HG03064 (cell line): ENCODE measurements around the gene ZNF17.
"Not testable (repeated sequence)": the region's sequence is repeated elsewhere in the genome, so short reads cannot be mapped to it uniquely, and the experiment has no call there.

Experiments
- ATAC-seq: cut with Tn5 transposase; IDR thresholded peaks from one replicate; pipeline ENCODE4 v1.9.1; 2021; ENCODE audit warnings: low read depth; ENCODE audit not compliant: unreplicated experiment

ZNF17 gene

GRCh38 chr19:57410877-57411671, at the start of gene ZNF17:
Gene ZNF17 (plus strand): TSS chr19:57411161. CDS start chr19:57413616, 2,455 bp downstream.
- peak; percentile 97 for ATAC-seq

- ATAC-seq, result no peak
These were observed 48.5 kb upstream of the ZNF17 start for GRCh38 chr19:57362419-57362818.

GRCh38 chr19:57362997-57363687, 47.8 kb upstream of the ZNF17 start, which contains the start of the genes TRAPPC2B and ZNF547:
Gene TRAPPC2B (plus strand): TSS chr19:57363551. CDS start chr19:57364834, 1,283 bp downstream.
Gene ZNF547 (plus strand): TSS chr19:57363551. CDS start chr19:57368556, 5,005 bp downstream.
- ATAC-seq, result peak; percentile 92

GRCh38 chr19:57363688-57364181, 47.2 kb upstream of the ZNF17 start:
- no peak for ATAC-seq

- ATAC-seq, result no peak
These were observed 44.2 kb upstream of the ZNF17 start for GRCh38 chr19:57366776-57367175.

- no peak for ATAC-seq
These were observed 36.8 kb upstream of the ZNF17 start for GRCh38 chr19:57374179-57374578.

GRCh38 chr19:57374647-57375046, 36.3 kb upstream of the ZNF17 start:
- ATAC-seq, result not testable (repeated sequence)

- no peak for ATAC-seq
These were observed 34.8 kb upstream of the ZNF17 start for GRCh38 chr19:57376151-57376550.

GRCh38 chr19:57377498-57378146, 33.3 kb upstream of the ZNF17 start:
- no peak for ATAC-seq

- no peak for ATAC-seq
These were observed 30.0 kb upstream of the ZNF17 start for GRCh38 chr19:57380923-57381322.

- ATAC-seq, result no peak
These were observed 28.0 kb upstream of the ZNF17 start for GRCh38 chr19:57382806-57383488.

- no peak for ATAC-seq
These were observed 21.7 kb upstream of the ZNF17 start for GRCh38 chr19:57389194-57389729.

- peak; percentile 94 for ATAC-seq
These were observed 21.0 kb upstream of the ZNF17 start, which contains the start of gene ZNF548 for GRCh38 chr19:57389730-57390598. Gene ZNF548 (plus strand): TSS chr19:57389854. CDS start chr19:57390100, 246 bp downstream.

- no peak for ATAC-seq
These were observed 15.3 kb upstream of the ZNF17 start for GRCh38 chr19:57395710-57396109.

- no peak for ATAC-seq
These were observed 12.1 kb upstream of the ZNF17 start for GRCh38 chr19:57398868-57399267.

GRCh38 chr19:57403737-57404563, 7.0 kb upstream of the ZNF17 start:
- no peak for ATAC-seq

GRCh38 chr19:57406516-57407123, 4.3 kb upstream of the ZNF17 start:
- ATAC-seq, result no peak

- ATAC-seq, result no peak
These were observed 8.5 kb downstream of the ZNF17 start for GRCh38 chr19:57419439-57419838.
